SU-DHL-6 (cell line): ENCODE measurements around the gene CADM2.

Experiments
- EZH2phosphoT487 ChIP-seq: fragments of 200-600 bp; sonication (generic), shearing (Covaris generic); conservative IDR thresholded peaks from 2 replicates; pipeline ENCODE4 v1.6.1; 2018; ENCODE audit warnings: mild to moderate bottlenecking, antibody characterized with exemption, low read length, moderate library complexity, mixed read lengths
- TF ChIP-seq, protein P1 (sequence below): fragments of 200-600 bp; sonication (generic); IDR thresholded peaks from one replicate; pipeline ENCODE4 v1.5.1; 2017; ENCODE audit warnings: antibody characterized with exemption, mild to moderate bottlenecking, low read length, moderate library complexity; ENCODE audit not compliant: insufficient read depth, poor library complexity, severe bottlenecking

- TF ChIP-seq, protein P1, sequence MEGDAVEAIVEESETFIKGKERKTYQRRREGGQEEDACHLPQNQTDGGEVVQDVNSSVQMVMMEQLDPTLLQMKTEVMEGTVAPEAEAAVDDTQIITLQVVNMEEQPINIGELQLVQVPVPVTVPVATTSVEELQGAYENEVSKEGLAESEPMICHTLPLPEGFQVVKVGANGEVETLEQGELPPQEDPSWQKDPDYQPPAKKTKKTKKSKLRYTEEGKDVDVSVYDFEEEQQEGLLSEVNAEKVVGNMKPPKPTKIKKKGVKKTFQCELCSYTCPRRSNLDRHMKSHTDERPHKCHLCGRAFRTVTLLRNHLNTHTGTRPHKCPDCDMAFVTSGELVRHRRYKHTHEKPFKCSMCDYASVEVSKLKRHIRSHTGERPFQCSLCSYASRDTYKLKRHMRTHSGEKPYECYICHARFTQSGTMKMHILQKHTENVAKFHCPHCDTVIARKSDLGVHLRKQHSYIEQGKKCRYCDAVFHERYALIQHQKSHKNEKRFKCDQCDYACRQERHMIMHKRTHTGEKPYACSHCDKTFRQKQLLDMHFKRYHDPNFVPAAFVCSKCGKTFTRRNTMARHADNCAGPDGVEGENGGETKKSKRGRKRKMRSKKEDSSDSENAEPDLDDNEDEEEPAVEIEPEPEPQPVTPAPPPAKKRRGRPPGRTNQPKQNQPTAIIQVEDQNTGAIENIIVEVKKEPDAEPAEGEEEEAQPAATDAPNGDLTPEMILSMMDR, result no peak
- no peak for TF ChIP-seq EZH2phosphoT487
These were observed 971.9 kb downstream of the CADM2 start for GRCh38 chr3:85930718-85931117.
